CD14-positive monocyte (primary cell): ENCODE measurements around the gene MTMR6. TPM values are rescaled to one million over a fixed set of nuclear protein-coding genes. Genes with fewer than 3 reads are reported as not detected.

Experiments used
- DNase-seq, 3 donors: peaks; one replicate each; pipeline ENCODE4 v3.0.0-alpha.2; 2011 to 2022
- H2AFZ ChIP-seq: 2 replicates; pipeline ENCODE4 v1.6.0; 2012; ENCODE audit warnings: mild to moderate bottlenecking, low read depth, low read length, inconsistent platforms; ENCODE audit not compliant: insufficient read depth, poor library complexity, severe bottlenecking
- H3K27ac ChIP-seq, 2 donors: 1 replicate in 1 of 2; 2 replicates in 1 of 2; pipeline ENCODE4 v1.5.1; 2012 to 2013; ENCODE audit warnings: low read length in 2 of 2, control low read depth in 1 of 2, inconsistent platforms in 1 of 2, low read depth in 1 of 2, mild to moderate bottlenecking in 1 of 2
- H3K27me3 ChIP-seq, 2 donors: one replicate each; pipeline versions ENCODE4 v1.6.0 to v1.6.1; 2011 to 2013; ENCODE audit warnings: low read length in 2 of 2; ENCODE audit not compliant: control insufficient read depth in 2 of 2, insufficient read depth in 2 of 2
- H3K36me3 ChIP-seq, 2 donors: replicated peaks in 1 of 2; 1 replicate in 1 of 2; 2 replicates in 1 of 2; pipeline versions ENCODE4 v1.5.1 to v1.6.1; 2012 to 2013; ENCODE audit warnings: low read length in 2 of 2, control low read depth in 1 of 2, inconsistent platforms in 1 of 2, mild to moderate bottlenecking in 1 of 2; ENCODE audit not compliant: insufficient read depth in 2 of 2, control insufficient read depth in 1 of 2
- H3K4me1 ChIP-seq, 2 donors: 1 replicate in 1 of 2; 2 replicates in 1 of 2; pipeline versions ENCODE4 v1.5.1 to v1.6.1; 2012 to 2013; ENCODE audit warnings: low read length in 2 of 2, control low read depth in 1 of 2, inconsistent platforms in 1 of 2, mild to moderate bottlenecking in 1 of 2, moderate library complexity in 1 of 2; ENCODE audit not compliant: insufficient read depth in 2 of 2, control insufficient read depth in 1 of 2
- H3K4me2 ChIP-seq: replicated peaks from 2 replicates; pipeline ENCODE3; 2012; ENCODE audit warnings: low read length, moderate library complexity, mild to moderate bottlenecking; ENCODE audit not compliant: poor library complexity, severe bottlenecking; ENCODE audit errors: extremely low read depth
- H3K4me3 ChIP-seq, 3 experiments: fragments of 200-600 bp in 1 of 3; sonication (generic) in 1 of 3; replicated peaks in 1 of 3; 1 replicate in 2 of 3; 2 replicates in 1 of 3; pipeline ENCODE4 v1.5.1; 2011 to 2013; ENCODE audit warnings: low read length in 3 of 3, mild to moderate bottlenecking in 3 of 3, control low read depth in 2 of 3, low read depth in 2 of 3, inconsistent platforms in 1 of 3, moderate library complexity in 1 of 3
- H3K79me2 ChIP-seq: 2 replicates; pipeline ENCODE4 v1.6.0; 2012; ENCODE audit warnings: mild to moderate bottlenecking, control low read depth, inconsistent platforms, low read length, moderate library complexity; ENCODE audit not compliant: insufficient read depth
- H3K9ac ChIP-seq: 2 replicates; pipeline ENCODE4 v1.6.0; 2017; ENCODE audit warnings: low read length, mild to moderate bottlenecking; ENCODE audit not compliant: insufficient read depth, poor library complexity, severe bottlenecking
- H3K9me3 ChIP-seq, 2 donors: replicated peaks in 1 of 2; 1 replicate in 1 of 2; 2 replicates in 1 of 2; pipeline versions ENCODE4 v1.5.1 to v1.6.1; 2012 to 2013; ENCODE audit warnings: low read length in 2 of 2, control low read depth in 1 of 2; ENCODE audit not compliant: control insufficient read depth in 1 of 2, insufficient read depth in 1 of 2
- H4K20me1 ChIP-seq: 2 replicates; pipeline ENCODE4 v1.6.0; 2012; ENCODE audit warnings: mild to moderate bottlenecking, low read length, control low read depth, moderate library complexity; ENCODE audit not compliant: insufficient read depth
- H3K27ac Mint-ChIP-seq, 7 donors: one replicate each; pipeline ENCODE4 v1.8.0; 2020; ENCODE audit warnings: mild to moderate bottlenecking in 7 of 7, mixed read lengths in 7 of 7, moderate library complexity in 6 of 7, inconsistent platforms in 2 of 7
- H3K27me3 Mint-ChIP-seq, 3 donors: one replicate each; pipeline ENCODE4 v1.8.0; 2021 to 2022; ENCODE audit warnings: low read depth in 3 of 3, mild to moderate bottlenecking in 3 of 3, mixed read lengths in 3 of 3, moderate library complexity in 3 of 3, inconsistent platforms in 1 of 3
- H3K36me3 Mint-ChIP-seq, 2 donors: one replicate each; pipeline ENCODE4 v1.8.0; 2020; ENCODE audit warnings: mixed read lengths in 2 of 2, inconsistent platforms in 1 of 2, mild to moderate bottlenecking in 1 of 2
- H3K4me1 Mint-ChIP-seq: one replicate; pipeline ENCODE4 v1.8.0; 2020; ENCODE audit warnings: mild to moderate bottlenecking, mixed read lengths
- H3K4me3 Mint-ChIP-seq, 2 donors: one replicate each; pipeline ENCODE4 v1.8.0; 2020; ENCODE audit warnings: mild to moderate bottlenecking in 2 of 2, mixed read lengths in 2 of 2, moderate library complexity in 1 of 2
- H3K9me3 Mint-ChIP-seq, 7 donors: one replicate each; pipeline ENCODE4 v1.8.0; 2020 to 2022; ENCODE audit warnings: mixed read lengths in 7 of 7, mild to moderate bottlenecking in 6 of 7, moderate library complexity in 6 of 7, inconsistent platforms in 2 of 7
- WGBS: methylation state at CpG from one replicate; pipeline ENCODE4 v1.1.5; 2013; ENCODE audit warnings: missing lambda C conversion rate; ENCODE audit not compliant: insufficient coverage; 5-methylcytosine and 5-hydroxymethylcytosine counted together
- intact Hi-C, 2 donors: fragments of 100-400 bp; cut with micrococcal nuclease; formaldehyde crosslinking; loops; one replicate each; pipeline versions ENCODE4 v1.15.0 to v1.15.1; 2023
- polyA plus RNA-seq, 3 donors: library from polyadenylated mRNA; depleted of rRNA in 1 of 3; unstranded in 2 of 3; stranded (reverse) in 1 of 3; fragments of 300-500 nt in 2 of 3; fragments of >200 nt in 1 of 3; fragmentation: Illumina TruSeq in 2 of 3; gene quantifications; 1 replicate in 2 of 3; 2 replicates in 1 of 3; pipeline ENCODE4 v1.2.3, GENCODE V29; 2012 to 2021
- TF ChIP-seq, protein P1 (sequence below): fragments of 200-600 bp; IDR thresholded peaks from one replicate; pipeline ENCODE4 v1.8.0; 2022; ENCODE audit warnings: antibody characterized with exemption, mild to moderate bottlenecking

Gene MTMR6
- polyA plus RNA-seq, 3 donors: 7.4 to 31.9 (median 24.4) TPM

DNA sequence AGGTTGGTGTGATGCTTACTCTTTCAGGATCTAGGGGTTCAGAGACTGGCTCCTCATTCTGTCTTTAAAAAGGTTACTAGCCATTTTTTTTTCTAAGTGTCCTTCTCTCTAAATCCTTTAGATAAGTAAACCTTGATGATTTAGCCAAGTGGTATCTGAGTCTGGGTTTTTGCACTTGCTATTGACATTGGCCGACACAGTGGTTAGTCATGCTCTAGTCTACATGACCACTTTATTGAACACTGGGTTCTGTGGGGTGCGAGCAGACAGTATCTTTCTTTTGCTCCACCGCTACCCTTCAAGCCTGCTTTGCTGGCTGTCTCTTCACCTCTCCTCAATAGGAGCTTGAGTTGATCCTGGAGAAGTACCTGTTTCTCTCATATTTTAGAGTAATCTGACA, 7.9 kb upstream of the MTMR6 start:
- H3K27me3 Mint-ChIP-seq: peaks cover 0 to 13% (median 11%) of the 10 kb centered on the region in 3 donors
- Histone ChIP-seq H3K9ac (no peak overlapping the region), H3K4me2 (no peak overlapping the region), H3K79me2 (no peaks in the 10 kb centered on the region), H3K4me3 (no peak overlapping the region), H3K4me1 (no peaks in the 10 kb centered on the region), H3K27me3 (peaks cover 8 to 13% of the 10 kb centered on the region in 2 donors), H3K9me3 (no peaks in the 10 kb centered on the region), H3K36me3 (no peaks in the 10 kb centered on the region), H4K20me1 (no peaks in the 10 kb centered on the region), H2AFZ (no peak overlapping the region), H3K27ac (no peak overlapping the region)
- H3K4me3 Mint-ChIP-seq: no peak overlapping the region
- H3K9me3 Mint-ChIP-seq: no peaks in the 10 kb centered on the region
- TF ChIP-seq, protein P1, sequence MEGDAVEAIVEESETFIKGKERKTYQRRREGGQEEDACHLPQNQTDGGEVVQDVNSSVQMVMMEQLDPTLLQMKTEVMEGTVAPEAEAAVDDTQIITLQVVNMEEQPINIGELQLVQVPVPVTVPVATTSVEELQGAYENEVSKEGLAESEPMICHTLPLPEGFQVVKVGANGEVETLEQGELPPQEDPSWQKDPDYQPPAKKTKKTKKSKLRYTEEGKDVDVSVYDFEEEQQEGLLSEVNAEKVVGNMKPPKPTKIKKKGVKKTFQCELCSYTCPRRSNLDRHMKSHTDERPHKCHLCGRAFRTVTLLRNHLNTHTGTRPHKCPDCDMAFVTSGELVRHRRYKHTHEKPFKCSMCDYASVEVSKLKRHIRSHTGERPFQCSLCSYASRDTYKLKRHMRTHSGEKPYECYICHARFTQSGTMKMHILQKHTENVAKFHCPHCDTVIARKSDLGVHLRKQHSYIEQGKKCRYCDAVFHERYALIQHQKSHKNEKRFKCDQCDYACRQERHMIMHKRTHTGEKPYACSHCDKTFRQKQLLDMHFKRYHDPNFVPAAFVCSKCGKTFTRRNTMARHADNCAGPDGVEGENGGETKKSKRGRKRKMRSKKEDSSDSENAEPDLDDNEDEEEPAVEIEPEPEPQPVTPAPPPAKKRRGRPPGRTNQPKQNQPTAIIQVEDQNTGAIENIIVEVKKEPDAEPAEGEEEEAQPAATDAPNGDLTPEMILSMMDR: no peak
- DNase-seq: no peak
- 100% methylated on average over 2 of the region's 3 CpGs for WGBS
- no peak overlapping the region for H3K27ac Mint-ChIP-seq
- H3K36me3 Mint-ChIP-seq: no peaks in the 10 kb centered on the region
- intact Hi-C loops: no loop called here
- H3K4me1 Mint-ChIP-seq: peaks cover under 1% of the 10 kb centered on the region

DNA sequence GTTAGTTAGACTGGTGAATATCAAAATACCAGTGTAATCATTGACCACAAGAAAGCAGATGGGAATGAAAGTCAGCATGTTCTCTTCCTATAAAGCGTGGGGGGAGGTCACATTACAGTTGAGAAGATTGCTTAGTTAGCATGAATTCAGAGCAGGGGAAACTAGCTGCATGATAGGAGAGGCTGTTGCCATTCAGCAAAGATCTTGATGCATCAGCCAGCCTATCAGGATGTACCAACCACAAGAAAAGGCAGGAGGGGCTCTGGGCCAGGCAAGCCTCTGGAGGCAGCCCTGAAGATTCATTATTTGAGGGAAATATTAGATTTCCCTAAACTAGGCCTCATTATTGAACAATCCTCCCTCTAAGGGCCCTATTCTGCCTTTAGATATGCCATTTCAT, 5.0 kb upstream of the MTMR6 start:
- DNase-seq: no peak

More for the DNA sequence above, 5.0 kb upstream of the MTMR6 start:
- Histone ChIP-seq H3K9ac (no peak overlapping the region), H3K4me2 (no peak overlapping the region), H3K4me3 (no peak overlapping the region), H2AFZ (no peak overlapping the region), H3K9me3 (no peaks in the 10 kb centered on the region), H3K36me3 (no peaks in the 10 kb centered on the region), H3K4me1 (peaks cover 5 to 6% of the 10 kb centered on the region in 2 donors), H3K27me3 (peaks cover 7 to 8% of the 10 kb centered on the region in 2 donors), H4K20me1 (no peaks in the 10 kb centered on the region), H3K79me2 (peaks cover under 1% of the 10 kb centered on the region), H3K27ac (no peak overlapping the region)
- H3K4me3 Mint-ChIP-seq: no peak overlapping the region
- peaks cover 2 to 8% (median 7%) of the 10 kb centered on the region in 3 donors for H3K27me3 Mint-ChIP-seq
- intact Hi-C loops: no loop called here
- WGBS: no CpG with 5 or more reads among the region's 1 CpG
- H3K36me3 Mint-ChIP-seq: no peaks in the 10 kb centered on the region
- H3K9me3 Mint-ChIP-seq: no peaks in the 10 kb centered on the region
- H3K27ac Mint-ChIP-seq: no peak overlapping the region
- H3K4me1 Mint-ChIP-seq: peaks cover 13% of the 10 kb centered on the region
- TF ChIP-seq, protein P1: no peak
